ENCODE data around the gene CRTAC1. TPM values are rescaled to one million over a fixed set of nuclear protein-coding genes. Genes with fewer than 3 reads are reported as not detected.

Gene CRTAC1
- total and polyA plus RNA-seq, 2 donors (not counting 3 experiments of a cell fraction or from before 2014, with no cell fraction given), result 1.4 to 3.0 TPM

DNA sequence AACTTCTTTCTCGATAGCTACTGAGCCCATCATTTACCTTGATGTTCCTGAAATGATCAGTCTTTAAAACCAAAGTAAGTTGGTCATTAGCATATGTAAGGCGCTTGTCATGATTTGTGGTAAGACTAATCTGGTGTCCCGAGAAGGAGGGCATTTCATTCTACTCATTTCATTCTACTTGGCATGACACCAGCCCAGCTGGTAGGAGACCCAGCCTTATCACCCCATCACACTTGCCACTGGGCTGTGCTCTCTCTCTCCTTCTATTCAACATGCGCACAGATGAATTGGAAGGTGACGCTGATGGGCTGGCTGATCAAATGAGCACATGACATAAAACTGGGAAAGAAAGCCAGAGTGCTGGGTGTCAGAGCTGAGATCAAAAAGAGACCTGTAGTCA, 65.7 kb downstream of the CRTAC1 start:
- no TSS peak for BruUV-seq (replicated peaks)
- H3K9ac ChIP-seq (replicated peaks; ENCODE audit: extremely low read depth, insufficient read depth, low read length), result no peak overlapping the region
- ChIA-PET CTCF (no interaction called here), POLR2A (no interaction called here)
- H2AFZ ChIP-seq (ENCODE audit: low read depth, low read length), result no peak overlapping the region
- FAIRE-seq (no peak), DNase-seq (ENCODE audit: low read depth, low spot score) (no peak)
- H3K9me1 ChIP-seq (replicated peaks; ENCODE audit: control insufficient read depth, extremely low read depth, insufficient read depth, low read length), result no peaks in the 10 kb centered on the region
- H3K27me3 ChIP-seq (ENCODE audit: control insufficient read depth in 2 of 2, insufficient read depth in 2 of 2, low read length in 2 of 2), result no peaks in the 10 kb centered on the region
- H3K9me3 ChIP-seq (replicated peaks; ENCODE audit: control insufficient read depth, insufficient read depth, low read length), result no peaks in the 10 kb centered on the region
- H3K27ac ChIP-seq (ENCODE audit: insufficient read depth, low read depth, low read length), result no peak overlapping the region
- no peak overlapping the region for H3K4me2 ChIP-seq (ENCODE audit: insufficient read depth, low read length)
- H3K4me3 ChIP-seq (replicated peaks in 1 of 3; ENCODE audit: insufficient read depth in 1 of 3, low read depth in 1 of 3, low read length in 3 of 3), result no peak overlapping the region
- H3K4me1 ChIP-seq (ENCODE audit: control insufficient read depth, extremely low read depth, insufficient read depth, low read length), result no peaks in the 10 kb centered on the region
- H3K36me3 ChIP-seq (ENCODE audit: control insufficient read depth in 2 of 2, extremely low read depth in 1 of 2, insufficient read depth in 2 of 2, low read length in 2 of 2), result no peaks in the 10 kb centered on the region
- no peaks in the 10 kb centered on the region for H4K20me1 ChIP-seq (replicated peaks; ENCODE audit: control insufficient read depth, extremely low read depth, insufficient read depth, low read length)
- dilution Hi-C loops (cut with MboI; ENCODE audit: extremely low pct_ligation_motif_present, low sequenced_read_pairs) (no loop called here), intact Hi-C loops (cut with micrococcal nuclease) (no loop called here)
- H3K79me2 ChIP-seq (ENCODE audit: control insufficient read depth, insufficient read depth, low read length), result no peaks in the 10 kb centered on the region
- TF ChIP-seq FOS (IDR thresholded peaks at IDR 0.05; ENCODE audit: borderline replicate concordance, insufficient read depth, low read length) (no peak), JUN (IDR thresholded peaks at IDR 0.05; ENCODE audit: borderline replicate concordance, insufficient read depth, insufficient read length, low read depth) (no peak), POLR2AphosphoS5 (IDR thresholded peaks at IDR 0.05; ENCODE audit: insufficient read depth, low read depth, low read length) (no peak), POLR2A (IDR thresholded peaks at IDR 0.05; ENCODE audit: low read depth, low read length) (no peak), GATA2 (IDR thresholded peaks at IDR 0.05; ENCODE audit: insufficient read depth, insufficient read length, low read depth, low read length) (no peak), EZH2 (IDR thresholded peaks at IDR 0.05; ENCODE audit: borderline replicate concordance, low read depth, low read length, severe bottlenecking) (no peak), MYC (IDR thresholded peaks at IDR 0.05; ENCODE audit: low read depth, low read length) (no peak)
- TF ChIP-seq, protein P1, sequence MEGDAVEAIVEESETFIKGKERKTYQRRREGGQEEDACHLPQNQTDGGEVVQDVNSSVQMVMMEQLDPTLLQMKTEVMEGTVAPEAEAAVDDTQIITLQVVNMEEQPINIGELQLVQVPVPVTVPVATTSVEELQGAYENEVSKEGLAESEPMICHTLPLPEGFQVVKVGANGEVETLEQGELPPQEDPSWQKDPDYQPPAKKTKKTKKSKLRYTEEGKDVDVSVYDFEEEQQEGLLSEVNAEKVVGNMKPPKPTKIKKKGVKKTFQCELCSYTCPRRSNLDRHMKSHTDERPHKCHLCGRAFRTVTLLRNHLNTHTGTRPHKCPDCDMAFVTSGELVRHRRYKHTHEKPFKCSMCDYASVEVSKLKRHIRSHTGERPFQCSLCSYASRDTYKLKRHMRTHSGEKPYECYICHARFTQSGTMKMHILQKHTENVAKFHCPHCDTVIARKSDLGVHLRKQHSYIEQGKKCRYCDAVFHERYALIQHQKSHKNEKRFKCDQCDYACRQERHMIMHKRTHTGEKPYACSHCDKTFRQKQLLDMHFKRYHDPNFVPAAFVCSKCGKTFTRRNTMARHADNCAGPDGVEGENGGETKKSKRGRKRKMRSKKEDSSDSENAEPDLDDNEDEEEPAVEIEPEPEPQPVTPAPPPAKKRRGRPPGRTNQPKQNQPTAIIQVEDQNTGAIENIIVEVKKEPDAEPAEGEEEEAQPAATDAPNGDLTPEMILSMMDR (IDR thresholded peaks at IDR 0.05; ENCODE audit: extremely low read depth in 1 of 2, insufficient read depth in 1 of 2, low read depth in 1 of 2, low read length in 2 of 2), result no peak
- TF ChIP-seq, protein P2, sequence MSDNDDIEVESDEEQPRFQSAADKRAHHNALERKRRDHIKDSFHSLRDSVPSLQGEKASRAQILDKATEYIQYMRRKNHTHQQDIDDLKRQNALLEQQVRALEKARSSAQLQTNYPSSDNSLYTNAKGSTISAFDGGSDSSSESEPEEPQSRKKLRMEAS (IDR thresholded peaks at IDR 0.05; ENCODE audit: insufficient read depth, insufficient read length), result no peak
